ENCODE measurements around the gene NXNL2. TPM values are rescaled to one million over a fixed set of nuclear protein-coding genes. Genes with fewer than 3 reads are reported as not detected.

NXNL2 gene
- total and polyA plus RNA-seq, 4 donors, result 0.09 to 0.14 TPM; not detected in 2

- 6% methylated on average over 41 of the region's 41 CpGs for WGBS
- Histone ChIP-seq H3K27me3 (ENCODE audit: control insufficient read depth in 4 of 4, insufficient read depth in 4 of 4, low read length in 3 of 4) (peaks cover 0 to 7% (median 6%) of the 10 kb centered on the region in 4 donors), H3K27ac (ENCODE audit: low read depth in 1 of 2, low read length in 2 of 2) (peak overlapping the region in 1 of 2 donors; percentile 46), H3K9me3 (ENCODE audit: control insufficient read depth in 4 of 4, low read length in 3 of 4) (no peaks in the 10 kb centered on the region), H3K9ac (ENCODE audit: low read depth in 1 of 2, low read length in 2 of 2) (no peak overlapping the region), H3K4me3 (ENCODE audit: low read depth in 1 of 3, low read length in 3 of 3) (peak overlapping the region in 1 of 3 donors; percentile 42), H3K4me1 (ENCODE audit: control insufficient read depth in 4 of 4, insufficient read depth in 4 of 4, low read length in 3 of 4) (peaks cover 8 to 20% (median 14%) of the 10 kb centered on the region in 4 donors), H3K36me3 (ENCODE audit: control insufficient read depth in 4 of 4, insufficient read depth in 3 of 4, low read depth in 1 of 4, low read length in 3 of 4) (peaks cover 0 to 2% (median 0%) of the 10 kb centered on the region in 4 donors)
- TF ChIP-seq SP1 (IDR thresholded peaks at IDR 0.05), result no peak
- DNase-seq (ENCODE audit: low spot score), result no peak
These were observed 975 bp upstream of the NXNL2 start for GRCh38 chr9:88533951-88534455.

DNA sequence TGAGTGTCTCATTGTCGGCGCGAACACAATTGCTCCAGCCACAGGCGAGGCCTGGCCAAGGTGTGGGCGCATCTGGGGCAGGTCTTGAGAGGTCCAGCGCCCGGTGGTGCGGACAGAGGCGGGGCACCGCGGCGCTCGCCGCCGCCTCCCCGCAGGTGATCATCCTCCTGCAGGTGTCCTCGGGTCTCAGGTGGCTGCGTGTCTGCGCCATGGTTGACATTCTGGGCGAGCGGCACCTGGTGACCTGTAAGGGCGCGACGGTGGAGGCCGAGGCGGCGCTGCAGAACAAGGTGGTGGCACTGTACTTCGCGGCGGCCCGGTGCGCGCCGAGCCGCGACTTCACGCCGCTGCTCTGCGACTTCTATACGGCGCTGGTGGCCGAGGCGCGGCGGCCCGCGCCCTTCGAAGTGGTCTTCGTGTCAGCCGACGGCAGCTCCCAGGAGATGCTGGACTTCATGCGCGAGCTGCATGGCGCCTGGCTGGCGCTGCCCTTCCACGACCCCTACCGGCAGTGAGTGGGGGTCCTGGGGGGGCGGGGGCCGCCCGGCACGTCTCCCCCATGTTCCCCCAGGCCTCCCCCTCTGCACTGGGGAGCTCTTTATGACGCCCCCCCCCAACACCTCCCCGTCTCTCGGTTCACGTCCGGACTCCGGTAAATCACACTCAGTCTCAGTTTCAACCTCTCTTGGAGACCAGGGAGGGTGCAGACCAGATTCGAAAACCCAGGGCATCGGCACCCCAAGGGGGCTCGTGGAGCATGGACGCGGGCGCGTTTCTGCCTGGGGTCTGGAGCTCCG, 446 bp downstream of the NXNL2 start:
- H3K27ac ChIP-seq (ENCODE audit: low read depth in 1 of 2, low read length in 2 of 2), result peak overlapping the region; percentile 15 to 22

DNA sequence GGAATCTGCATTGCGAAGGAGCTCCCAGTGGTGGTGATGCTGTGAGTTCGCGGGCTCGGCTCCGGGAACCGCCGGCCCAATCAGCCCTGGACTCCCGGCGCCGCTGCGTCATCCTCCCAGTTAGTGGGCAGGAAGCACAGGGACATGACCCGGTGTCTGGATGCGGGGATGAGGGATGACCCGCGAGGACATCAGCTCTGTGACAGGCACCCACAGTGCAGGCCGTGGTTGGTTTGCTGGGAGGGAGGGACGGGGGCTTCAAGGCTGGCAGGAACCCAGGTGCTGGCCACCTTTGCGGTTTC, 996 bp downstream of the NXNL2 start:
- DNase-seq (ENCODE audit: low spot score), result no peak
- TF ChIP-seq, protein P1, sequence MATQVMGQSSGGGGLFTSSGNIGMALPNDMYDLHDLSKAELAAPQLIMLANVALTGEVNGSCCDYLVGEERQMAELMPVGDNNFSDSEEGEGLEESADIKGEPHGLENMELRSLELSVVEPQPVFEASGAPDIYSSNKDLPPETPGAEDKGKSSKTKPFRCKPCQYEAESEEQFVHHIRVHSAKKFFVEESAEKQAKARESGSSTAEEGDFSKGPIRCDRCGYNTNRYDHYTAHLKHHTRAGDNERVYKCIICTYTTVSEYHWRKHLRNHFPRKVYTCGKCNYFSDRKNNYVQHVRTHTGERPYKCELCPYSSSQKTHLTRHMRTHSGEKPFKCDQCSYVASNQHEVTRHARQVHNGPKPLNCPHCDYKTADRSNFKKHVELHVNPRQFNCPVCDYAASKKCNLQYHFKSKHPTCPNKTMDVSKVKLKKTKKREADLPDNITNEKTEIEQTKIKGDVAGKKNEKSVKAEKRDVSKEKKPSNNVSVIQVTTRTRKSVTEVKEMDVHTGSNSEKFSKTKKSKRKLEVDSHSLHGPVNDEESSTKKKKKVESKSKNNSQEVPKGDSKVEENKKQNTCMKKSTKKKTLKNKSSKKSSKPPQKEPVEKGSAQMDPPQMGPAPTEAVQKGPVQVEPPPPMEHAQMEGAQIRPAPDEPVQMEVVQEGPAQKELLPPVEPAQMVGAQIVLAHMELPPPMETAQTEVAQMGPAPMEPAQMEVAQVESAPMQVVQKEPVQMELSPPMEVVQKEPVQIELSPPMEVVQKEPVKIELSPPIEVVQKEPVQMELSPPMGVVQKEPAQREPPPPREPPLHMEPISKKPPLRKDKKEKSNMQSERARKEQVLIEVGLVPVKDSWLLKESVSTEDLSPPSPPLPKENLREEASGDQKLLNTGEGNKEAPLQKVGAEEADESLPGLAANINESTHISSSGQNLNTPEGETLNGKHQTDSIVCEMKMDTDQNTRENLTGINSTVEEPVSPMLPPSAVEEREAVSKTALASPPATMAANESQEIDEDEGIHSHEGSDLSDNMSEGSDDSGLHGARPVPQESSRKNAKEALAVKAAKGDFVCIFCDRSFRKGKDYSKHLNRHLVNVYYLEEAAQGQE (IDR thresholded peaks at IDR 0.05), result no peak
- Histone ChIP-seq H3K9ac (ENCODE audit: low read depth in 1 of 2, low read length in 2 of 2) (no peak overlapping the region), H3K4me1 (ENCODE audit: control insufficient read depth in 4 of 4, insufficient read depth in 4 of 4, low read length in 3 of 4) (peaks cover 8 to 20% (median 14%) of the 10 kb centered on the region in 4 donors), H3K36me3 (ENCODE audit: control insufficient read depth in 4 of 4, insufficient read depth in 3 of 4, low read depth in 1 of 4, low read length in 3 of 4) (peaks cover 0 to 2% (median 0%) of the 10 kb centered on the region in 4 donors), H3K4me3 (ENCODE audit: low read depth in 1 of 3, low read length in 3 of 3) (peak overlapping the region in 1 of 3 donors; percentile 42), H3K9me3 (ENCODE audit: control insufficient read depth in 4 of 4, low read length in 3 of 4) (no peaks in the 10 kb centered on the region), H3K27ac (ENCODE audit: low read depth in 1 of 2, low read length in 2 of 2) (peak overlapping the region; percentile 22 to 37), H3K27me3 (ENCODE audit: control insufficient read depth in 4 of 4, insufficient read depth in 4 of 4, low read length in 3 of 4) (peaks cover 0 to 7% (median 6%) of the 10 kb centered on the region in 4 donors)
- WGBS, result 20% methylated on average over 18 of the region's 18 CpGs

More for the DNA sequence above, 446 bp downstream of the NXNL2 start:
- H3K4me1 ChIP-seq (ENCODE audit: control insufficient read depth in 4 of 4, insufficient read depth in 4 of 4, low read length in 3 of 4), result peaks cover 8 to 20% (median 14%) of the 10 kb centered on the region in 4 donors
- no peak overlapping the region for H3K9ac ChIP-seq (ENCODE audit: low read depth in 1 of 2, low read length in 2 of 2)
- H3K4me3 ChIP-seq (ENCODE audit: low read depth in 1 of 3, low read length in 3 of 3), result peak overlapping the region in 2 of 3 donors; percentile 41 to 42
- H3K9me3 ChIP-seq (ENCODE audit: control insufficient read depth in 4 of 4, low read length in 3 of 4), result no peaks in the 10 kb centered on the region
- TF ChIP-seq NR2F2 (IDR thresholded peaks at IDR 0.05), result no peak
- TF ChIP-seq ATF3 (IDR thresholded peaks at IDR 0.05), result no peak
- no peak for TF ChIP-seq RAD21 (IDR thresholded peaks at IDR 0.05)
- no peak for TF ChIP-seq YY1 (IDR thresholded peaks at IDR 0.05)
- no peak for TF ChIP-seq RXRA (IDR thresholded peaks at IDR 0.05)
- TF ChIP-seq JUND (IDR thresholded peaks at IDR 0.05), result no peak
- no peak for TF ChIP-seq FOXA2 (IDR thresholded peaks at IDR 0.05)
- TF ChIP-seq MAX (IDR thresholded peaks at IDR 0.05), result no peak
- TF ChIP-seq SP1 (IDR thresholded peaks at IDR 0.05), result no peak
- no peak for TF ChIP-seq TAF1 (conservative IDR thresholded peaks at IDR 0.05)
- TF ChIP-seq EGR1 (IDR thresholded peaks at IDR 0.05; ENCODE audit: low read depth in 2 of 2), result no peak
- no peak for TF ChIP-seq HNF4G (IDR thresholded peaks at IDR 0.05)
- WGBS, result 6% methylated on average over 75 of the region's 75 CpGs
- H3K27me3 ChIP-seq (ENCODE audit: control insufficient read depth in 4 of 4, insufficient read depth in 4 of 4, low read length in 3 of 4), result peaks cover 0 to 7% (median 6%) of the 10 kb centered on the region in 4 donors
- peaks cover 0 to 2% (median 0%) of the 10 kb centered on the region in 4 donors for H3K36me3 ChIP-seq (ENCODE audit: control insufficient read depth in 4 of 4, insufficient read depth in 3 of 4, low read depth in 1 of 4, low read length in 3 of 4)
- no peak for DNase-seq (ENCODE audit: low spot score)

Data from liver (tissue), 9 donors.